DMS153 treated with DMSO at 0.1 percent for 48 hours (cell line): ENCODE results near the gene FUT3.
A peak's percentile ranks its signal among the peaks of the same experiment; 100 is the strongest.

Source experiments
- DNase-seq: peaks from one replicate; lab custom pipeline; 2025; ENCODE audit not compliant: unreplicated experiment; lab: John Stamatoyannopoulos, UW

Gene FUT3

DNA sequence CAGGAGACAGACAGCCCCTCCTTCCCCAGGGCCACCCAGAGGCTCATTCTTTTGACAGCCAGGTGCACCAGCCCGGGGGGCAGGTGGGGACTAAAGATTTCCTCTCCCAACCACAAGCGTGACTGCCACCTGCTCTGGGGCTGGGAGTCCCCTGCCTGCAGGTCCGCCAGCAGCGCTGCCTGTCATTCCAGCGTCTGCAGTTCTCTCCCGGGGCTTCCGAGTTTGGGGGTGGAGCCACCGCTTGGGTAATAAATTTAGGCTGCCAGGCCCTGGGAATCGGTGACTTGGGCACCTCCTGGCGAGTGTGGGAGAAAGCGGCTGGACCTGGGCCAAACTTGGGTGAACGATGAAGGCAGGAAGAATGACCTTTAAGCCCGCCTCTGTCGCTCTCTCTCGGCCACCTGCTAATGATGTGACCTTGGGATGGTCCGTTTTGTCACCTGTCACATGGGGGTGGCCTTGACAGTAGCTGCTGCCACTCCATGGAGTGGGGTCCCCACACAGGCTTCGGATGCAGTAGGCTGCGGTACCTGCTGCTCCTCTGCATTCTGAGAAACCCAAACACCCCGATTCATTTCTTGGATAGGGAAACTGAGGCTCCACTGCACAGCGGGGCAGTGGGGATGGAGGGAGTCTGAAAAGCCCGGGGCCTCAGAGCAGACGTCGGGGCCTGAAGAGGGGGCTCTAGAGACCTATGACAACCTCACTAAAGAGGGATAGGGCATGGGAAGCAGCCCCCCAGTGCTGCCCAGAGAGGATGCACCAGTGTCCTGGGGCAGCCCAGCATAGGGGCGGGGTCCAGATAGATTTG, 24.5 kb downstream of the FUT3 start:
- DNase-seq, result peak; percentile 85

DNA sequence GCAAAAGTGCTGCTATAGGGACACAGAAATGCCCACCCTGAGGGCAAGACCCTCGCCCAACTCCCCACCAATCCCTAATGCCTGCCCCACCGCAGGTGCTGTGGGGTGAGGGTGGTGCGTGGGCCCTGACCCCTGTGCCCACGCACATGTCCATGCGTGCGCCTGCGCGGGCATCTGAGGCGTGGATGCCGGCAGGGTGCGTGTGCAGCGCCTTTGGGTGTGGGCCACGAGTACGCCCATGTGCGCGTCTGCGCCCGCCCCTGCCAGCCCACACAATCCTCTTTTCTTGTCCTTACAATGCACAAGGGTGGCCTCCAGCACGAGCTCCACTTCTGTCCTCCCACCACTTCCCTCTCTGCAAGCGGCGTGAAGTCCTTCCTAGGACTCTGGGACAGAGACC, 26.1 kb downstream of the FUT3 start:
- no peak for DNase-seq

DNA sequence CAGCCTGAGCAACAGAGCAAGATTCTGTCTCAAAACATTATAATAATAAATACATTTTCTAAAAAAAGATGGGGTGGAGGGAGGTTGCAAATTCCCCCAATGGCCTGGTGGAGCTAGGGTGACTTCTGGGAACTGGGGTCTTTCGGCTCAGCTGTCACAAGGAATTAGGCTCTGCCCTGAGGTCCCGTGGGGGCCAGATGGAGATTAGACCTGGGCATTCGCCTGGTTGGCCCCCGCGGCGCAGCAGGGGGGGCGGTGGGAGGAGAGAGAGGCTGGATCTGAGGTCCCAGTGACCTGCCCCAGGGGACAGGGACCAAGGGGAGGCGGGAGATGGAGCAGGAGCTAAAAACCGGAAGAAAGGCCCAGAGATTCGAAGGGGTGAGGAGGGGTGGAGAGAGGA, 26.5 kb downstream of the FUT3 start:
- DNase-seq, result no peak

DNA sequence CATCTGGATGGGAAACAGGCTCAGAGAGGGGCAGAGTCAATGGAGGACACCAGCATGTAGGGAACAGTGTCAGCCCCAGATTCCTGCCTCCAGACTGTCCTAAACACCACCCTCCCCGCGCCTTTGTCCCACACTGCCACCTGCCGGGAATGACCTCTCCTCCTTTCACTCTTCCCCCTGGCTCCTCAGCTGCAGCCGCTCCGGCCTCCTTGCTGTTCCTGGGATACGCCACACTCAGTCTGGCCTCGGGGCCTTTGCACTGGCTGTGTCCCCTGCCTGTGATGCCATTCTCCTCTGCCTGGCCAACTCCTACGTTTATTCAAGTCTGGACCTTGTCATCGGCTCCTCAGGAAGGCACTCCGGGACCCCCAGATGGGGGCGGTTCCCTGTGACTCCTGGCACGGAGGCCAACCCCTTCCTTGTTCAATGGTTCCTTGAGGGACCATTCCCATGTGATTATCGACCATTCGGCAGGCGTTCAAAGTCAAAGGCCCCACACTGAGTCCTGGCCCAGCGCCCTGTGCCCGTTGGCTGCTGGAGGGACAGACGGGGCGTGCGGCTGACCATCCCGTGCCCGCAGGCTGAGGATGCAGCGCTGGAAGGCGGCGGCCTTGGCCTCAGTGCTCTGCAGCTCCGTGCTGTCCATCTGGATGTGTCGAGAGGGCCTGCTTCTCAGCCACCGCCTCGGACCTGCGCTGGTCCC, 27.5 kb downstream of the FUT3 start:
- DNase-seq, result no peak

DNA sequence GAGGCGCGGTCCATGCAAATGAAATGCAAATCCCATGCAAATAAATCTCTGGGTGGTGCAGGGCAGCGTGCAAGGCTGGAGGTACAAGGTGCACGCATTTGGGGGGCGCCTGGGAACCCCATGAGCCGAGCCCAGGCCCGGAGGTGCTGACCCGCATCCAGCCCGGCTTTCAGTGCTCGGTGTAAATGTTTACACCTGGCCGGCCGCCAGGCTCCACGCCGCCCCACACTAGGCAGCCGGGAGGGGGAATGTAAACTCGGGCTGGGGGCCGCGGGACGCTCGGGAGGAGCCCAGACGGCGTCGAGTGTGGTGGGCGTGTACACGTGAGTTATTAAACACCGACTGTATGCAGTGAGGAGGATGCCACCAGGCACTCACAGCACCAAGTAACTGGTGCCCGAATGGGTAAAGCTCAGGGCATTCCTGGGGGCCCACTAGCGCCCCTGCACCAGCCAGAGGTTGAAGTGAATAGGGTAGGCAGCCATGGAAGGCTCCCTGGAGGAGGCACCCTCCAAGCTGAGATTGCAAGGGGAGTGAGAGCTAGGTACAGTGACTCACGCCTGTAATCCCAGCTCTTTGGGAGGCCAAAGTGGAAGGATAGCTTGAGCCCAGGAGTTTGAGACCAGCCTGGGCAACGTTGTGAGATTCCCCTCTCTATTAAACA, 28.9 kb downstream of the FUT3 start:
- no peak for DNase-seq

DNA sequence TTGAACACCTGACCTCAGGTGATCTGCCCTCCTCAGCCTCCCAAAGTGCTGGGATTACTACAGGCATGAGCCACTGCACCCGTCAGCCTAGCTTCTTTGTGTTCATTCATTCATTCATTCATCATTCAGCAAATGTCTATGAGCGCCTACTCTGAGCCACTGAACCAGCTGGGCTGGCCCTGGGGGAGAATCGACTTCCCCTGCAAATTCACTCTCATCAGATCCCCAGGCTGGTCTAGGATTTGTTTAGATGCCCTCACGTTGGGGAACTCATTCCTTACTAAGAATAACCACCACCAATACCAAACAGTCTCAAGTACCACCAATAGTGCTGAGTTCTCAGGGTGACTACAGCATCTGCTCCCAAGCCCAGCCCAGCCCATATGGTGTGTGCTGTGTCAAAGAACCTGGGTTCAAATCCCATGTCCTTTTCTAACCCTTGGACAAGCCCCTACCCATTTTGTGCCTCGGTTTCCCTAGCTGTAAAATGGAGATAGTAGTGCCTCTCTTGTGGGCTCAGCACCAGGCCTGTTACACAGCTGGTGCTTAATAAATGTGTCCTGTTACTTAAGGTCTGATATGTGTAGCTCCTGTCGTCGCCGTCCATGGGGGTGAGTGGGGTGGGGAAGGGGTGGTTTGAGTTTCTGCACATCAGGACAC, 29.6 kb downstream of the FUT3 start:
- DNase-seq, result no peak

DNA sequence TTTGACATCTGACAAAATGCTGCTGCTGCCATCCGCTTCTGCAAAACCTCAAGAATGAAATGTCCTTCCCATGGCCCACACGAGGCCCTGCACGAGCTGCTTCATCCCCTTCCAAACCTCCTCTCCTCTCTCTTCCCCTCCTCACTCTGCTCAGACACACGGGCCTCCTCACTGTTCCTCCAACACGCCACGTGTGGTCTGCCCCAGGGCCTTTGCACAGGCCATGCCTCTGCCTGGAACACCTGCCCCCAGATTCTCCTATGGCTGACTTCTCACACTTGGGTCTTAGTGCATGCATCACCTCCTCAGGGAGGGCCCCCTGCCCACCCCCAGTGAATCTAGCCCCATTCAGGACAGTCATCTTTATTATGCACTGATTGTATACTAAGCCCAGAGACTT, 30.5 kb downstream of the FUT3 start:
- no peak for DNase-seq

DNA sequence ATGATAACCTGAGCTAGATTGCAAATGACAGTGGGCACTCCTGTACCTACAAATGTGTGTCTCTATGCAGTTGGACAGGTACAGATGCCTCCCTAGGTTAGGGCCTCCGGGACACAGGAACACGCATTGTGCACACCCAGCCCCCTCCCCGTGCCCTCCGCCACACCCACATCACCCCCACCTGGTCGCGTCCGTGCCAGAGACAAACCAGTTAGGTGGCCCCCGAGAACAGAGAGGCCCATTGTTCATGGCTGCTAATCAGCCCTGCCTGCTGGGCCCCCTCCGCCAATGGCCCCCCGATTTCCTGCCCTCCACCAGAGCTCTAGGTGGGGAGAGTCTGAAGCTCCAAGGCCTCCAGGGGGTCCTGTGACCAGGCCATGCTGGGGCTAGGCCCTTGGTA, 32.7 kb downstream of the FUT3 start:
- DNase-seq, result no peak

DNA sequence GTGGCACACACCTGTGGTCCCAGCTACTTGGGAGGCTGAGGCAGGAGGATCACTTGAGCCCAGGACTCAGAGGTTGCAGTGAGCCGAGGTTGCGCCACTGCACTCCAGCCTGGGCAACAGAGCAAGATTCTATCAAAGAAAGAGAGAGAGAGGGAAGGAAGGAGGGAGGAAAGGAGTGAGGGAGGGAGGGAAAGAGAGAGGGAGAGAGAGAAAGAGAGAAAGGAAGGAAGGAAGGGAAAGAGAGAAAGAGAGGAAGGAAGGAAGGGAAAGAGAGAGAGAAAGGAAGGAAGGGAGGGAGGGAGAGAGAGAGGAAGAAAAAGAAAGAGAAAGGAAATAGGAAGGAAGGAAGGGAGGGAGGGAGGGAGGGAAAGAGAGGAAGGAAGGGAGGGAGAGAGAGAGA, 34.0 kb downstream of the FUT3 start:
- no peak for DNase-seq

DNA sequence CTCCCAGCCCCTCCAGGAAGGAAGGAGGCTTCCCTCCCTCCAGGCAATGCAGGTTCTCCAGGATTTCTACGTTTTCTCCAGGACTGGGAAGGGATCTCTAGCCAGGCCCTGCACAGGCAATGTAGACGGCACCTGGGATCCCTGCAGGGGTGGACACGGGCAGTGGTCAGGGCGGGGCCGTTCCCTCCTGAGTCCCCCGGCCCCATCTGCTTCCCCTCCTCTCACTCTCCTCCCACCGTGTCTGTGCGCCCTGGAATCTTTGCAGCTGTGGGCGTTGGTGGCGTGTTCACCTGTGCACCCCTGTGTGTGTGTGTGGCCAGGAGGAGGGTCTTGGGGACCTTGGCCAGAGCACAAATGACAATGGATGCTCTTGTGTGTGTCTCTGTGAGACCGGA, 36.4 kb downstream of the FUT3 start:
- no peak for DNase-seq

DNA sequence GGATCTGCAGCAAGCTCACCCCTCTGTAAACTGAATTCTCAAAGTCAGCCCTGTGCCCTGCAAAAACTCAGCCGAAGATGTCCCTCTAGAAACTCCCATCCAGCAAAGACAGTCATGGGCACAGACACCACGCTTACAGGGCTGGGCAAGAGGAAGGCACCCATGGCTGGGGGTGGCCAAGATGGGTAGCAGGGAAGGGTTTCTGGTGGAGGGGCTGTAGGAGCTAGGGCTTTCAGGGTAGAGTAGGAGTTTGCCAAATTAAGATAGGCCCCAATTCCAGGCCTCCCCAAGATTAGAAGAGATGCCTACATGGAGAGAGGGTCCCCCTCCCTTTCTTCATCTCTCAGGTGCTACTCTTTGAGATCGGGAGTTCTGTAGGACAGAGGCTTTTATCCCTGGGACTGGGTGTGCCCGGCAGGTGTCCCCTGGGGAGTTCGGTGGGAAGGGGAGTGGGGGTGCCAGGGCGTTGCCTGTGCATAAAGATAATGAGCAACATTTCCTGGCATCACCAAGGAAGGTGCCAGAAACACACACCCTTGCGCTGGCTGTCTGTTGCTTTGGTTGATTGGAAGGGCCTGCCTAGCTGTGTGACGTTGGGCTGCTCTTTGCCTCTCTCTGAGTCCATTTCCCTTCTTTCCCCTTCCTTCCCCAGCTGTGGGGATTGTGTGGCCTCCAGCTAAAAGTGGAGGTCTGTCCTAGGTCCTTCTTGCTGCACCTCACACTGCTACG, 37.0 kb downstream of the FUT3 start:
- DNase-seq, result no peak

DNA sequence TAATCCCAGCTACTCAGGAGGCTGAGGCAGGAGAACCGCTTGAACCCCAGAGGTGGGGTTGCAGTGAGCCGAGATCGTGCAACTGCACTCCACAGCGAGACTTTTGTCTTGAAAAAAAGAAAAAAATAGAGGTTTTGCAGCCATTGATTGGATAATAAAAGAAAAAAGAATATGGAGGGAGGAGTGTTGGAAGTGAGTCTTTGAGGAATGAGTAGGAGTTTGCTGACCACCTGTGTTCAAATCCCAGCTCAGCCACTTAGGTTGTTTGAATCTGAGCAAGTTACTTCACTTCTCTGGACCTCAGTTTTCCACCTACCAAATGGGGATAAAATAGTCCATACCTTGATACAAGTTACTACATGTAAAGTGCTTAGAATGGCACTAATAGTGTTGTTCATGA, 40.1 kb downstream of the FUT3 start:
- DNase-seq, result no peak

DNA sequence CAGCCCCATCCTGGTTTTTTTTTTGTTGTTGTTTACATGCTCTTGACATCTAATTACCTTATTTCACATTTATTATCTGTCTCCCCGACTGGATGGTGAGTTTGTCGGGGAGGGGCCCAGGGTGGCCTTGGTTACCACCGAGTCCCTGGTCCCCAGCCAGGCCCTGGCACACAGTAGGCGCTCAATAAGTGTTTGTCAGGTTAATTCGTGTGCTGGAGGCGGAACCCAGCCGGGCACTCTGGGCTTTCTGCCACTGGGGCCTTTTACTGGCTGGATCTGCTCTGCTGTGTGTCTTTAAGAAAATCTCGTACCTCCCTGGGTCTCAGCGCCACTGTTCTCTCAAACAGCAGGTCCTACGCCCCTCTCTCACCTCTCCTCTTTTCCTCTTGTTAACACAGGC, 41.8 kb downstream of the FUT3 start:
- DNase-seq, result no peak

DNA sequence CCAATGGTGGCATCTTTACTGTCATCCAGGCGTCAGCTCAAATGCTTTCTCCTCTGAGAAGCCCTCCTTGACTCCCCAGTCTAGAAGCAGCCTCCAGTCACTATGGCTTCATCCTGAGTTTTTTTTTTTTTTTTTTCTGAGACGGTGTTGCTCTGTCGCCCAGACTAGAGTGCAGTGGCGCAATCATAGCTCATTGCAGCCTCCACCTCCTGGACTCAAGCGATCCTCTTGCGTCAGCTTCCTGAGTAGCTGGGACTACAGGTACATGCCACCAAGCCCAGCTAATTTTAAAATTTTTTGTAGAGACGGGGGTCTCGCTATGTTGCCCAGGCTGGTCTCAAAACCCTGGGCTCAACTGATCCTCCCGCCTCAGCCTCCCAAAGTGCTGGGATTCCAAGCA, 42.2 kb downstream of the FUT3 start:
- no peak for DNase-seq

DNA sequence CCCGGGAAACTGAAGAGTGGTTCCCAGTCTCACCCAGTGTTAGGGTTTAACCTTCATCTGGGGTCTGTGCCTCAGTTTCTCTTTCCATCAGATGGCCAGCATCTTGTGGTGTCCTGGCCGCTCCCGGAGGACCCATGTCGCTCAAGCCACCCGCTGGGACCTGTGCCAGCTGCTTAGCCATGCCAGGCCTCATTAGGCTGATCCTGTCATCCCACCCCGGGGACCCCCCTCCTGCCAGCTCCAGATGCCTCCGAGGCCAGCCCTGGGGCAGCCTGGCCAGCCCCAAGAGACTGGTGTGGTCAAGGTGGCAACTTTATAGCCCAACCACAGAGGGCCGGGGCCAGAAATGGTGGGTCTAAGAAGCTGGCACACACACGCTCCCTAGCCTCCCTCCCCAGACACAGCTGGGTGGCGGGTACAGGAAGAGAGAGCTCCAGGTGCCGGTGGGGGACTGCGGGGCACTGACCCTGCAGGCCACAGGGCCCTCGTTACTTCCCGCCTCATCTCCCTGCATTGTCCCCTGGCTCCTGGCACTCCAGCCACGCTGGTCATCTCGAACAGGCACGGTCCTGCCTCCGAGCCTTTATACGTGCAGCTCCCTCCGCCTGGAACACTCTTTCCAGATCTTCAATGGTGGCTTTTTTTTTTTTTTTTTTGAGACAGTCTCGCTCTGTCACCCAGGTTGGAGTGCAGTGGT, 43.0 kb downstream of the FUT3 start:
- no peak for DNase-seq

DNA sequence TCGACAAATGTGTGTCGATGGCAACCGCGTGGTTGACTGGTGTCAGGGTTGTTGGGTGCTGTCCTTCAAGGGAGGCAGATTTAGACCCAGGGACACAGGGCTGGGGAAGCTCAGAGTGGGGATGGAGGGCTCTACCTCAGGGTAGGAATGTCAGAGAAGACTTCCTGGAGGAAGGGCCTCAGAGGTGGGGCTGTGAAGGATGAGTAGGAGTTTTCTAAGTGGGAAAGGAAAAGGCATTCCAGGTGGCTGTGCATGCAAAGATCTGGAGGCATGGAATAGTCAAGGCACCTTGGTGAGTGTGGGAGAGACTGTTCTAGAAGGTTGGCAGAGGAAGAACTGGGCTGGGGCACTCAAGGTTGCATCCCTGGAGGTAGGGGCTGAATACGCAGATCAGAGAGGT, 44.3 kb downstream of the FUT3 start:
- no peak for DNase-seq

DNA sequence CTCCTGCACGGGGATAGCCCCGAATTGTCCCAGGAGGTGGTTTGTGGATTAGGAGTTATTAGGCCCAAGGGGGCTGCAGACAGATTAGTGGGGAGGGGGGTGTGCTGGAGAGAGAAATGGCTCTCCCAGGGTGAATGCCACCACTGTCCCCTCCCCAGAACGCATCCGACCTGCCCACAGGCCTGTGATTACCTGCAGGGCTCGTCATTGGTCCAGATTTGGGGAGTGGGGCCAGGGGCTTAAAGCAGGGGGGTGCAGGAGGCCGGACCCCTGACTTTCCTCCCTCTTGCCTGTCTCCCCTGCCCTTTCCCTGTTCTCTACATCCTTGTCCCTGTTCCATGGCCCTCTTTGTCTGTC, 45.1 kb downstream of the FUT3 start:
- DNase-seq, result no peak

DNA sequence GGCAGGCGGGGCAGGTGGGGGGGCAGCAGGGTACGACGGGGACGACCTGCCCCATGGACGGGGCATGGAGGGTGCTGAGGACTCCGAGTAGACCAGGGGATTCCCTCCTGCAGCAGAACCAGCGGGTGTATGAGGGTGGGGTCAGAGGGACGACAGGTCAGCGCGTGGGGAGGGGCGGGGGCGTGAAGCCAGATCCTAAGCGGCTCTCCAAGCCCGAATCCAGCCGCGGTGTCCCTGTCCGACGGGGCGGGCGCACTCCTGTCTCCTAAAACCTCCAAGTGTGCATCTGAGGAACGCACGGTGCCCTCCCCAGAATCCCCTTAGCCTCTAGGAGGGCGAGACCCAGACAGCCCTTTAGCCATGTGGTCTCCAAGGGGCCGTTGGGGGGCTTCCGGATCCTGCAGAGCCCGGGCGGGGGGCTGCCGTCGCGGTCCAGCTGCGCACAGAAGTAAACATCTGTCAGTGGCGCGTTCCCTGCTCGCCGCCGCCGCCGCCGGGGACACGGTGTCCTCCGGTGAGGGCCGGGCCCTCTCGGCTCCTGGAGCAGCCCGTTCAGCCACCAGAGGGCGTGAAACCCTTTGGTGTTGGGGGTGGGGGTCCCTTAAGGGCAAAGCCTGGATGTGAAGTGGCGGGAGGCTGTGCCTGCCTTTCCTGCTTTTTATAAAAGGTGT, 45.7 kb downstream of the FUT3 start:
- DNase-seq, result peak; percentile 55

DNA sequence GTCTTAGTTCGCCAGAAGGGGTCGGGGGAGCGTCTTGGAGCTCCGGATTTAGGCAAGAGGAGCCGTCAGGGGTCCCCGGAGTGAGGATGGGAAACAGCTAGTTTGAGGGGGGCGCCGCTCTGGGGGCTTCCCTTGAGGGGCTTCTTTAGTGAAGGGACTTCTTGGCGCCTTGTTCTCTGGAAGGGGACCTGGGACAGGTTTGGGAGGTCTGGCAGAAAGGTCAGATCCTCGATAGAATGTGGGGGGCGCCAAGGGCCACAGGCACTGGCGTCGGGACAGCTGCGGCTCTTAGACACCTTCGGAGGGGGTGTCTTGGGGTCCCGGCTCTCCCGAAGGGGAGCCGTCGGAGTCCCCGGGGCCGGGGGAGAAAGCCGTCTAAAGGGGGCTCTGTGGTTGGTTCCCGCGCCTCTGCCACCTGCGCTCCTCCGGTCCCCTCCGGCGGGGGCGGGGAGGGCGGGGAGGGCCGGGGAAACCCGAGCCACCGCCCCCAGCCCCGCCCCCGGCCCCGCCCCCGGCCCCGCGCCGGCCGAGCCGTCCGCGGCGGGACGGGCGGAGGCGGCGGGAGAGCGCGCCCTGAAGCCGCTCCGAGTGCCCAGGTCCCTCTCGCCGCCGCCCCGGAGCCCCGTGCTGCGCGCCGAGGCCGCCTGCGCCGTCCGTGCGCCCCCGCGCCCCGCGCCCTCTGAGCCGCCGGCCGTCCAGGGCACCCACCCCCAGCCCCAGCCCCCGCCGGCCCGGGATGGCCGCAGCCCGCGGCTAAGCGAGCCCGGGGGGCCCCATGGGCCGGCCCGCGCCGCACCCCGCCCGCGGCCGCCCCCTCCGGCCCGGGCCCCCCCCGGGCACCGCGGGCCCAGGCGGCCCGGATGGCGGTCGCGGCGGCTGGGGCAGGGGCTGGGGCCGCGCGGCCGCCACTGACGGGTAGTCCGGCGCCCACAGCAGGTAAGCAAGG, 46.5 kb downstream of the FUT3 start, which contains the start of gene NRTN:
TSS of gene NRTN (plus strand) at position 552 of the 946 bp plus-strand sequence. CDS start 19,099 bp downstream, outside the sequence.
- DNase-seq, result no peak
